GM18909 (cell line): ENCODE measurements around the gene UBE2I.
"Not testable (repeated sequence)": the region's sequence is repeated elsewhere in the genome, so short reads cannot be mapped to it uniquely, and the experiment has no call there.

Source experiments
- ATAC-seq: cut with Tn5 transposase; IDR thresholded peaks from one replicate; pipeline ENCODE4 v1.9.1; 2021; ENCODE audit warnings: mild to moderate bottlenecking; ENCODE audit not compliant: unreplicated experiment, poor library complexity

UBE2I gene

GRCh38 chr16:1291576-1291974 is 17.9 kb upstream of the UBE2I start:
- no peak for ATAC-seq

- not testable (repeated sequence) for ATAC-seq
These were observed 17.2 kb upstream of the UBE2I start for GRCh38 chr16:1292208-1292607.

- ATAC-seq = not testable (repeated sequence)
These were observed 16.6 kb upstream of the UBE2I start for GRCh38 chr16:1292808-1293207.

GRCh38 chr16:1293921-1294656 is 15.3 kb upstream of the UBE2I start:
- no peak for ATAC-seq

GRCh38 chr16:1295465-1295864 is 14.0 kb upstream of the UBE2I start:
- no peak for ATAC-seq

- ATAC-seq = not testable (repeated sequence)
These were observed 12.8 kb upstream of the UBE2I start for GRCh38 chr16:1296688-1297017.

GRCh38 chr16:1297018-1297696 is 12.3 kb upstream of the UBE2I start:
- ATAC-seq = no peak

GRCh38 chr16:1298406-1298805 is 11.0 kb upstream of the UBE2I start:
- ATAC-seq = no peak

GRCh38 chr16:1299012-1299867 is 10.2 kb upstream of the UBE2I start:
- ATAC-seq = no peak

- ATAC-seq = no peak
These were observed 9.6 kb upstream of the UBE2I start for GRCh38 chr16:1299868-1300203.

- ATAC-seq = no peak
These were observed 8.6 kb upstream of the UBE2I start for GRCh38 chr16:1300664-1301476.

- ATAC-seq = no peak
These were observed 7.9 kb upstream of the UBE2I start for GRCh38 chr16:1301562-1301961.

- no peak for ATAC-seq
These were observed 3.6 kb upstream of the UBE2I start for GRCh38 chr16:1305823-1306222.

- no peak for ATAC-seq
These were observed 3.1 kb upstream of the UBE2I start for GRCh38 chr16:1306334-1306733.

GRCh38 chr16:1308036-1308976 is 1.1 kb upstream of the UBE2I start:
- ATAC-seq = peak; percentile 20

- ATAC-seq = no peak
These were observed 724 bp downstream of the UBE2I start for GRCh38 chr16:1309888-1310831.

- ATAC-seq = no peak
These were observed 1.4 kb downstream of the UBE2I start for GRCh38 chr16:1310832-1311200.

- no peak for ATAC-seq
These were observed 1.8 kb downstream of the UBE2I start for GRCh38 chr16:1311212-1311737.
